DMS79 (cell line): ENCODE data around the gene TEAD1.
A peak's percentile ranks its signal among the peaks of the same experiment; 100 is the strongest.
"Not testable (repeated sequence)": the region's sequence is repeated elsewhere in the genome, so short reads cannot be mapped to it uniquely, and the experiment has no call there.

Experiments used
- DNase-seq: peaks from one replicate; lab custom pipeline; 2025; lab: John Stamatoyannopoulos, UW

Gene TEAD1

GRCh38 chr11:12737024-12737423, 62.8 kb downstream of the TEAD1 start:
- no peak for DNase-seq

- no peak for DNase-seq
Observed at GRCh38 chr11:12741671-12742216, 67.5 kb downstream of the TEAD1 start.

GRCh38 chr11:12743834-12744449, 69.7 kb downstream of the TEAD1 start:
- no peak for DNase-seq

- DNase-seq = peak; percentile 91
Observed at GRCh38 chr11:12744826-12745502, 70.7 kb downstream of the TEAD1 start.

GRCh38 chr11:12745787-12746186, 71.6 kb downstream of the TEAD1 start:
- peak; percentile 12 for DNase-seq

GRCh38 chr11:12746593-12747097, 72.4 kb downstream of the TEAD1 start:
- peak; percentile 89 for DNase-seq

- DNase-seq = no peak
Observed at GRCh38 chr11:12748561-12748960, 74.3 kb downstream of the TEAD1 start.

GRCh38 chr11:12749442-12749841, 75.2 kb downstream of the TEAD1 start:
- DNase-seq = peak; percentile 38

- no peak for DNase-seq
Observed at GRCh38 chr11:12750181-12750580, 76.0 kb downstream of the TEAD1 start.

- DNase-seq = no peak
Observed at GRCh38 chr11:12752868-12753524, 78.8 kb downstream of the TEAD1 start.

- DNase-seq = no peak
Observed at GRCh38 chr11:12754021-12754420, 79.8 kb downstream of the TEAD1 start.

GRCh38 chr11:12754582-12755234, 80.5 kb downstream of the TEAD1 start:
- DNase-seq = no peak

- peak; percentile 76 for DNase-seq
Observed at GRCh38 chr11:12755510-12756453, 81.6 kb downstream of the TEAD1 start.

- no peak for DNase-seq
Observed at GRCh38 chr11:12756454-12756806, 82.2 kb downstream of the TEAD1 start.

GRCh38 chr11:12756867-12757266, 82.6 kb downstream of the TEAD1 start:
- DNase-seq = no peak

- DNase-seq = no peak
Observed at GRCh38 chr11:12757416-12757815, 83.2 kb downstream of the TEAD1 start.

- DNase-seq = not testable (repeated sequence)
Observed at GRCh38 chr11:12758117-12758516, 83.9 kb downstream of the TEAD1 start.

GRCh38 chr11:12761029-12761428, 86.8 kb downstream of the TEAD1 start:
- DNase-seq = no peak

GRCh38 chr11:12762278-12762677, 88.1 kb downstream of the TEAD1 start:
- no peak for DNase-seq

GRCh38 chr11:12762696-12763324, 88.6 kb downstream of the TEAD1 start:
- DNase-seq = peak; percentile 18
